OCI-LY7 (cell line): Measurements from ENCODE around the gene RAPGEF5. TPM values are rescaled to one million over a fixed set of nuclear protein-coding genes. Genes with fewer than 3 reads are reported as not detected.
A peak's percentile ranks its signal among the peaks of the same experiment; 100 is the strongest.

Experiments used
- BruUV-seq: library from RNA; stranded (reverse); fragments of 400-500 nt; replicated peaks from 2 replicates; lab custom pipeline; 2021; lab: Mats Ljungman, UMichigan
- CTCF ChIA-PET: fragments of 300-600 bp; sonication (Branson Sonifier 250); formaldehyde crosslinking; loops from one replicate; lab custom pipeline; 2022; ENCODE audit warnings: antibody characterized with exemption; ENCODE audit not compliant: unreplicated experiment; lab: Charles Lee
- POLR2A ChIA-PET: fragments of 300-600 bp; sonication (Branson Sonifier 250); formaldehyde crosslinking; loops from one replicate; lab custom pipeline; 2022; ENCODE audit warnings: antibody characterized with exemption; lab: Charles Lee
- DNase-seq: peaks from one replicate; pipeline ENCODE4 v3.0.0-alpha.2; 2015; ENCODE audit warnings: low spot score
- H2AFZ ChIP-seq: fragments of 200-600 bp; sonication (generic), shearing (Covaris generic); 2 replicates; pipeline ENCODE4 v1.6.1; 2014; ENCODE audit warnings: mild to moderate bottlenecking, antibody characterized with exemption, low read length, moderate library complexity
- H3K27ac ChIP-seq: fragments of 200-600 bp; sonication (generic); 2 replicates; pipeline ENCODE4 v1.5.1; 2014; ENCODE audit warnings: mixed run types, low read depth, mild to moderate bottlenecking, moderate library complexity, low read length, inconsistent platforms; ENCODE audit not compliant: poor library complexity, severe bottlenecking
- H3K36me3 ChIP-seq: fragments of 200-600 bp; sonication (generic); 2 replicates; pipeline ENCODE4 v1.6.1; 2014; ENCODE audit warnings: mild to moderate bottlenecking, antibody characterized with exemption, low read length, moderate library complexity, mixed read lengths; ENCODE audit not compliant: insufficient read depth
- H3K4me1 ChIP-seq: fragments of 200-600 bp; sonication (generic); 2 replicates; pipeline ENCODE4 v1.5.1; 2014; ENCODE audit warnings: mild to moderate bottlenecking, low read length; ENCODE audit not compliant: insufficient read depth, poor library complexity, severe bottlenecking
- H3K4me2 ChIP-seq: fragments of 200-600 bp; sonication (generic); 2 replicates; pipeline ENCODE4 v1.6.1; 2014; ENCODE audit warnings: mild to moderate bottlenecking, low read length
- H3K4me3 ChIP-seq: fragments of 200-600 bp; sonication (generic); 2 replicates; pipeline ENCODE4 v1.5.1; 2014; ENCODE audit warnings: mild to moderate bottlenecking, low read depth, low read length; ENCODE audit not compliant: poor library complexity, severe bottlenecking
- H3K79me2 ChIP-seq: fragments of 200-600 bp; sonication (generic); 2 replicates; pipeline ENCODE4 v1.6.1; 2016; ENCODE audit warnings: low read depth, mild to moderate bottlenecking, low read length, moderate library complexity, mixed read lengths; ENCODE audit not compliant: insufficient read depth
- H3K9me2 ChIP-seq: fragments of 200-600 bp; sonication (generic); 2 replicates; pipeline ENCODE4 v1.6.1; 2016; ENCODE audit warnings: mild to moderate bottlenecking, low read length, mixed read lengths; ENCODE audit not compliant: insufficient read depth
- H3K9me3 ChIP-seq: fragments of 200-600 bp; sonication (generic); 2 replicates; pipeline ENCODE4 v1.6.1; 2014; ENCODE audit warnings: mild to moderate bottlenecking, mixed run types, low read length, mixed read lengths
- H4K20me1 ChIP-seq: fragments of 200-600 bp; sonication (generic); 2 replicates; pipeline ENCODE4 v1.6.1; 2014; ENCODE audit warnings: mild to moderate bottlenecking, antibody characterized with exemption, low read length, moderate library complexity, mixed read lengths; ENCODE audit not compliant: insufficient read depth
- EZH2phosphoT487 ChIP-seq: fragments of 200-600 bp; sonication (generic); IDR thresholded peaks from 2 replicates; pipeline ENCODE4 v1.6.1; 2018; ENCODE audit warnings: low read depth, borderline replicate concordance, mild to moderate bottlenecking, mixed run types, antibody characterized with exemption, low read length, moderate library complexity, mixed read lengths
- intact Hi-C: fragments of 100-400 bp; cut with micrococcal nuclease; formaldehyde crosslinking; loops from one replicate; pipeline ENCODE4 v1.10.0; 2022; ENCODE audit not compliant: unreplicated experiment
- total RNA-seq, 2 experiments: library from RNA; depleted of rRNA in 1 of 2; stranded (reverse); fragments of >200 nt in 1 of 2; shearing (Covaris generic) in 1 of 2; gene quantifications; 2 replicates each; pipeline ENCODE4 v1.2.3, GENCODE V29; 2014 to 2022
- TF ChIP-seq, protein P1 (sequence below): fragments of 200-600 bp; sonication (generic); conservative IDR thresholded peaks from 2 replicates; pipeline ENCODE4 v1.5.1; 2014; ENCODE audit warnings: mild to moderate bottlenecking, antibody characterized with exemption, low read length, moderate library complexity, mixed read lengths

Gene RAPGEF5
- total RNA-seq, 2 experiments from 2014 or later, result 114 to 115 TPM

GRCh38 chr7:22375359-22376048, 18.6 kb upstream of the RAPGEF5 start:
- DNase-seq, result no peak
- H3K9me3 ChIP-seq, result no peaks in the 10 kb centered on the region
- H3K9me2 ChIP-seq, result no peaks in the 10 kb centered on the region
- H3K27ac ChIP-seq, result no peak overlapping the region
- no peaks in the 10 kb centered on the region for H3K79me2 ChIP-seq
- no TSS peak for BruUV-seq
- H3K4me1 ChIP-seq, result peaks cover 45% of the 10 kb centered on the region
- intact Hi-C loops, result no loop called here
- TF ChIP-seq, protein P1, sequence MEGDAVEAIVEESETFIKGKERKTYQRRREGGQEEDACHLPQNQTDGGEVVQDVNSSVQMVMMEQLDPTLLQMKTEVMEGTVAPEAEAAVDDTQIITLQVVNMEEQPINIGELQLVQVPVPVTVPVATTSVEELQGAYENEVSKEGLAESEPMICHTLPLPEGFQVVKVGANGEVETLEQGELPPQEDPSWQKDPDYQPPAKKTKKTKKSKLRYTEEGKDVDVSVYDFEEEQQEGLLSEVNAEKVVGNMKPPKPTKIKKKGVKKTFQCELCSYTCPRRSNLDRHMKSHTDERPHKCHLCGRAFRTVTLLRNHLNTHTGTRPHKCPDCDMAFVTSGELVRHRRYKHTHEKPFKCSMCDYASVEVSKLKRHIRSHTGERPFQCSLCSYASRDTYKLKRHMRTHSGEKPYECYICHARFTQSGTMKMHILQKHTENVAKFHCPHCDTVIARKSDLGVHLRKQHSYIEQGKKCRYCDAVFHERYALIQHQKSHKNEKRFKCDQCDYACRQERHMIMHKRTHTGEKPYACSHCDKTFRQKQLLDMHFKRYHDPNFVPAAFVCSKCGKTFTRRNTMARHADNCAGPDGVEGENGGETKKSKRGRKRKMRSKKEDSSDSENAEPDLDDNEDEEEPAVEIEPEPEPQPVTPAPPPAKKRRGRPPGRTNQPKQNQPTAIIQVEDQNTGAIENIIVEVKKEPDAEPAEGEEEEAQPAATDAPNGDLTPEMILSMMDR, result no peak
- TF ChIP-seq EZH2phosphoT487, result no peak
- no peak overlapping the region for H3K4me3 ChIP-seq
- POLR2A ChIA-PET, result interaction anchor here (1.0 to 5.3 kb wide), 7 partner anchors 8 to 54 kb away, joined by 3 to 47 read pairs (median 5); no protein-coding TSS in a partner anchor
- H3K4me2 ChIP-seq, result no peak overlapping the region
- CTCF ChIA-PET, result interaction anchor here (1.8 kb wide), 1 partner anchor 64 kb away, joined by 3 read pairs; no protein-coding TSS in a partner anchor
- H3K36me3 ChIP-seq, result no peaks in the 10 kb centered on the region
- no peaks in the 10 kb centered on the region for H4K20me1 ChIP-seq
- peak overlapping the region; percentile 9; the same call in 1 of the 2 replicates for H2AFZ ChIP-seq

GRCh38 chr7:22373911-22374310, 17.0 kb upstream of the RAPGEF5 start:
- Histone ChIP-seq H2AFZ (0 out of 2 replicates have a peak overlapping the region, but pooled peaks have one; percentile 54), H3K4me1 (peaks cover 45% of the 10 kb centered on the region), H3K9me2 (no peaks in the 10 kb centered on the region), H3K36me3 (no peaks in the 10 kb centered on the region), H3K79me2 (no peaks in the 10 kb centered on the region), H3K9me3 (no peaks in the 10 kb centered on the region), H3K27ac (no peak overlapping the region), H3K4me3 (no peak overlapping the region), H3K4me2 (no peak overlapping the region), H4K20me1 (no peaks in the 10 kb centered on the region)
- ChIA-PET POLR2A (interaction anchor here (1.3 to 5.3 kb wide), 6 partner anchors 9 to 23 kb away, joined by 4 to 47 read pairs (median 10); no protein-coding TSS in a partner anchor), CTCF (interaction anchor here (1.4 kb wide), 1 partner anchor 10 kb away, joined by 4 read pairs; no protein-coding TSS in a partner anchor)
- intact Hi-C loops, result no loop called here
- DNase-seq, result no peak
- no TSS peak for BruUV-seq
- TF ChIP-seq EZH2phosphoT487, result no peak
- TF ChIP-seq, protein P1, result no peak

- no peaks in the 10 kb centered on the region for H3K36me3 ChIP-seq
- TF ChIP-seq, protein P1, result no peak
- no peak for TF ChIP-seq EZH2phosphoT487
- DNase-seq, result no peak
- H3K9me2 ChIP-seq, result no peaks in the 10 kb centered on the region
- H3K9me3 ChIP-seq, result no peaks in the 10 kb centered on the region
- peak overlapping the region; percentile 54; the same call in 1 of the 2 replicates for H2AFZ ChIP-seq
- POLR2A ChIA-PET, result interaction anchor here (1.2 to 5.3 kb wide), 7 partner anchors 9 to 22 kb away, joined by 3 to 47 read pairs (median 5); no protein-coding TSS in a partner anchor
- no peak overlapping the region for H3K4me2 ChIP-seq
- H3K79me2 ChIP-seq, result no peaks in the 10 kb centered on the region
- no peak overlapping the region for H3K27ac ChIP-seq
- CTCF ChIA-PET, result interaction anchor here (1.4 kb wide), 1 partner anchor 10 kb away, joined by 4 read pairs; no protein-coding TSS in a partner anchor
- no TSS peak for BruUV-seq
- peaks cover 45% of the 10 kb centered on the region for H3K4me1 ChIP-seq
- H4K20me1 ChIP-seq, result no peaks in the 10 kb centered on the region
- no peak overlapping the region for H3K4me3 ChIP-seq
- intact Hi-C loops, result no loop called here
Measured at GRCh38 chr7:22373388-22373787, 16.4 kb upstream of the RAPGEF5 start.
